HT1080 (cell line): ENCODE measurements around the gene CYREN. TPM values are rescaled to one million over a fixed set of nuclear protein-coding genes. Genes with fewer than 3 reads are reported as not detected.
A peak's percentile ranks its signal among the peaks of the same experiment; 100 is the strongest.
"Not testable (repeated sequence)": the region's sequence is repeated elsewhere in the genome, so short reads cannot be mapped to it uniquely, and the experiment has no call there.

Source experiments
- DNase-seq: peaks from one replicate; pipeline ENCODE4 v3.0.0-alpha.2; 2015; ENCODE audit warnings: low read depth
- polyA plus RNA-seq, 2 experiments: library from polyadenylated mRNA; depleted of rRNA; stranded (reverse); fragments of >200 nt; gene quantifications; 2 replicates each; pipeline ENCODE4 v1.2.3, GENCODE V29; 2015
- total RNA-seq: library from RNA; depleted of rRNA; stranded (reverse); fragments of >200 nt; shearing (Covaris generic); gene quantifications from 2 replicates; pipeline ENCODE4 v1.2.3, GENCODE V29; 2014; rRNA removed

Gene CYREN, protein sequence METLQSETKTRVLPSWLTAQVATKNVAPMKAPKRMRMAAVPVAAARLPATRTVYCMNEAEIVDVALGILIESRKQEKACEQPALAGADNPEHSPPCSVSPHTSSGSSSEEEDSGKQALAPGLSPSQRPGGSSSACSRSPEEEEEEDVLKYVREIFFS
- 68.0 and 69.9 TPM in 2 replicates for total RNA-seq
- polyA plus RNA-seq (2015; cell fraction: cytosol; rRNA removed): 43.7 and 44.1 TPM in 2 replicates
- polyA plus RNA-seq (2015; cell fraction: nucleus; rRNA removed): 35.3 and 43.8 TPM in 2 replicates

DNA sequence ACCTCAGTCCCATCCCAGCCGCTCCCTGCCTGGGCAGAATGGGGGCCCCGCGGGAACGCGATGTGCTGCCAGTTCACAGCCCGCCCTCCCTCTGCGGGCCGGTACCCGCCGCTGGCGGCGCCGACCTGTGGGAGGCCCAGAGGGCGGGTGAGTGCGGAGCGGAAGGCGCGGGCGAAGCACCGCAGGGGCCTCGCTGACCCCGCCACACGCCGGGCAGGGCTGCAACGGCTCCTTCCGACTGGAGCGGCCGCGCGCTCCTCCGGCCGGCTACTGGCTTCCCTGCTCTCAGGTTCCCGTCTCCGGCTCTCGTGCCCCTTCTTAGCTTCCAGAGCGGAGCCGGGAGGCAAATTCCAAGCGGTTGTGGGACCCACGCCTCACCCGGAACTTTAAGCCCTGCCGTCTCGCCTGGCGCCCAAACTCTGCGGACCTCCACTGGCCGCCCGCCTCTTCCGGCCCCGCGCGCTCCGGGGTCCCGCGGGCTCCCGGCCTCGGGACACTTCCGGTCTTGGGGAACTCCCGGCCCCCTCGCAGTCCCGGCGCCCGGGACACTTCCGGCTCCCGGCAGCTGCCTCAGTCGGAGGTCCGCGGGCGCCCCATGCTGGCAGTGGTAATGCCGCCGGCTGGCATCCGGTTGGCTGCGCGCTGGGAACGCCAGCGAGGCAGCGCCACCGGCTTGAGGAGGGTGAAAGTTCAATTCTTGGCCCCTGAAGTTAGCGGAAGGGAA is at the start of gene CYREN:
TSS of gene CYREN (minus strand) at position 434 of the 724 bp plus-strand sequence. CDS start 1,785 bp downstream, outside the sequence.
- peak; percentile 94 for DNase-seq

DNA sequence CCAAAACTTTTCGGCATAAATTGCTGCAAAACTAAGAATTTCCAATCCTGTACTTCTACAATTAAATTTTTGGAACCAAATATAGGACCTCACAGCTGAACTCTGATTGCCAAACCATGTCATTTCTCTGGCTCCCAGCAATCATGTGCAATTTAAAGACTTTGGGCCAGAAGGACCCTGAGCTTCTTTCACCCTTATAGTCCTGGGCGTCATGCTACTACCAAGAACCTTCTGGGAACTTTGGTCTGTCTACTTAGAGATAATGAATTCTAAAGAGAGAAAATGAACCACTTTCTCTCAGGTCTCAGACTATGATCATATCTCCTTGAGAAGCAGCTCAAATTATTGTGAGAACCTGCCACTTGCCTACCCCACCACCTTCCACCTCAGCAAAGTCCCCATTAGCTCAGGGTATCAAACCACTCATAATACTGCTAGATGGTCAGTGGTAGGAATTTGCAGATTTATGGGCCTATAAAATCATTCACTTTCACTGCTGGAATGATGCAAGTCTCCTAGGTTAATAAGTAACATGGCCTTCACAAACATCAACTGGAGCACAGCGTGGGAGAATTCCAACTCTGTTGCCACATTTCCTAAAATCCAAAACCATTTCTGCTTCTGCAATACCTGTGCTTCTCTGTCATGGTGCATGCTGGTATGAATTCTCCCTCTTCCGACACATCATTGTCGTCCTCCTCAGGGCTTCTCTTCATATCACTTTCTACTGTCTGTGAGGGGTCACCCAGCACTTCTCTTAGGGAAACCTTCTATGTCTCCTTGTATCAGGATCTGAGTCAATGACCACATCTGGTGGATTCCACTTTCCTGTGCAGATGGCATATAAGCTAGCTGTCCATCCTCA is 47.4 kb upstream of the CYREN start:
- no peak for DNase-seq

DNA sequence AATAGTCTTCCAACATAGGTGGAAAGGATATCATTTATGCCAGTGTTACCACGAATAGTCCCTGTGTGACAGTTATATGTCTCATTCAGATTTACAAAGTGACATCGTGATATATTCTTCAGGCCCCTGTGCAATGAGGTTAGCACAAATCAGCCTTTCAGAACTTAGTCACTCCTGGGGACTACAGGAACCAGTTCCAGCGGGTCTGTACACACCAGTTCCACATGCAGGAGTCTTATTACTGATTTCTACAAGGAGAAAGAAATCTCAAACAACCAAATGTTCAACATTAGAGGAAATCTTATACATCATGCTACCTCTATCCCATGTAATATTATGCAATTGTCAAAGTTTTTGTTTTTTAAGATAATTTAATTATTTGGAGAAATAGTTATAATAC is 45.2 kb upstream of the CYREN start:
- no peak for DNase-seq

GRCh38 chr7:135215180-135215579 is 44.7 kb upstream of the CYREN start:
- no peak for DNase-seq

GRCh38 chr7:135213831-135214230 is 43.3 kb upstream of the CYREN start:
- no peak for DNase-seq

DNA sequence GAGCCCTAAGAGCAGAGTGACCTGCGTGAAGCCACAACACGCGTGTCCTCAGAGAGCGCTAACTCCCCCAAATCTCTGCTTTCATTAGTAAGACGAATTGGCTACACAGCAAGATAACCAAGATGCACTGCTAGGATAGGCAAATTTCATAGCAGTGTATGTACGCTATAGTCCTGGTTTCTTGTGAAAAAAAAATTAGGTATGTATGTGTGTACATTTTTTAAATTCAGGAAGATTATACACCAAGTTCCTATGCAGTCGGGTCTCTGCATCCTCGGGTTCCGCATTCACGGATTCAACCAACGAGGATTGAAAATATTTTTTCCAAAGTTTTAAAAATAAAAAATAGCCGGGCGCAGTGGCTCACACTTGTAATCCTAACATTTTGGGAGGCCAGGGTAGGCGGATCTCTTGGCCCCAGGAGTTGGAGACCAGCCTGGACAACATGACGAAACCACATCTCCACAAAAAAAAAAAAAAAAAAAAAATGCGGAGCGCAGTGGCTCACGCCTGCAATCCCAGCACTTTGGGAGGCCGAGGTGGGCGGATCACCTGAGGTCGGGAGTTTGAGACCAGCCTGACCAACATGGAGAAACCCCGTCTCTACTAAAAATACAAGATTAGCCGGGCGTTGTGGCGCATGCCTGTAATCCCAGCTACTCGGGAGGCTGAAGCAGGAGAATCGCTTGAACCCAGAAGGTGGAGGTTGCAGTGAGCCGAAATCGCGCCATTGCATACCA is 41.6 kb upstream of the CYREN start:
- not testable (repeated sequence) for DNase-seq

- peak; percentile 78 for DNase-seq
Measured at GRCh38 chr7:135211179-135211945, 40.9 kb upstream of the CYREN start, which contains the start of gene WDR91. TSS of gene WDR91 (minus strand) at chr7:135211526. CDS start at chr7:135211502, 24 bp downstream.

GRCh38 chr7:135210888-135211178 is 40.3 kb upstream of the CYREN start:
- no peak for DNase-seq

- no peak for DNase-seq
Measured at GRCh38 chr7:135209225-135209834, 38.8 kb upstream of the CYREN start.

GRCh38 chr7:135208102-135208793 is 37.7 kb upstream of the CYREN start:
- no peak for DNase-seq

DNA sequence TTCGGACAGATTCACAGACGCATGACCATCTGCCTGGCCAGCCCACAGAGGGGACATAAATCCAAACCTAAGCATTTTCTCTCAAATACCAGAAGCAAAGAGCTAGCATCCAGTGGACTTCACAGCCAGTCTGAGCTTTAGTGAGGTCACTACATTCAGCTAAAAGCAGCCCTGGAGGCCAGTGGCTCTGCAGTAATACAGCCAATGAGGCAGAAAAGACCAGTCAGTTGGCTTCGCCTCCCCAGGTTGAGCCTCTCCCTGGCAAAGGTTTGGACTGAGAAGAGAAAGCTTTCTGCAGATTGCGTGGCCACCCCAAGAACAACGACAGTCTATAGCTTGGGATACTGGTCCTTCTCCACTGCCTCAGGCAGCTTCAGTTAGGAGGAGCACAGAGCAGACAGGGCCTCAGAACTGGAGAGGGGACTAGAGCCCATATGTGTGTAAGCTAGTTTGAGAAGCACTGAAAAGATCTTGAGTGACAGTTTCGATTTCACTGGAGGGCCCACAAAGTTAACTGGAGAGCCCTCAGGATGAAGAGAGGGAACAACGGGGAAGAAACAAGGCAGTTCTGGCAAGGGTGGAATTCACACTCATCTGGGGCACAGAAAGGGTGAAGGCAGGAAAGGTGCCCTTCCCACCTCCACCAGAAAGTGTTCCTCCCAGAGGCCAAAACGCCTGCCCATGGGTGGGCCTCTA is 37.0 kb upstream of the CYREN start:
- DNase-seq: no peak

GRCh38 chr7:135206941-135207391 is 36.5 kb upstream of the CYREN start:
- no peak for DNase-seq

DNA sequence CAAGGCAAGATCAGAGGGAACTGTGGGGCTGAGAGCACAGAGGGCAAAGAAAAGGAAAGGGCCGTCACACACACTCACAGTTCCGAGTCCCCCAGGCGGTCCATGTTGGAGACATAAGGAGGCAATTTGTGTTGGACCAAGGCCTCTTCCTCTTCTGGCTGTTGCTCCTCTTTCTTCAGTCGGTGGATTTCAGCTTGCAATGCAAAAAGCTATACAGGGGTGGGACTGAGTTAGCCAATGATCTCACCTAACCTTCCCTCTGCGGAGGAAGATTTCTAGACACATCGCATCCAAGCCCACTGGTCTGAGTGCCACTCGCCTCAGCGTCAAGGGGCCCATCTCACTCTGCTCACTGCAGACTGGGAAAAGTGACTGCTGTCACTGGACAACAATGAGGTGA is 35.3 kb upstream of the CYREN start:
- no peak for DNase-seq

DNA sequence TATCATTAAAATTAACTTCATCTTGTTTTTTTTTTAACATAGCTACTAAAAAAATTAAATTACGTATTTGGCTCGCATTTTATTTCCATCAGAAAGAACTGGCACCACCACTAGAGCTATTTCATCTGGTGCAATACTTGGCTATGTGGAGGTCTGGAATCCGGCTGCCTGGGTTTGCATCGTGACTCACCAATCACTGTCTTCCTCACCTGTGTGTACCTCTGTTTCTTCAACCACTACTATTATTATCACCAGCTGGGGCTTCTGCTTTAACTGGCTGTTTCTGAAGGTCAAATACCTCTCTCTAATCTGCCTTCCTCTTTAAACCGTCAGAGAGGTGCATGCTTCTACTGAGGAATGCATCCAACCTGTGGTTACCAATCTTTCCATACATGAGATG is 34.4 kb upstream of the CYREN start:
- DNase-seq: no peak

DNA sequence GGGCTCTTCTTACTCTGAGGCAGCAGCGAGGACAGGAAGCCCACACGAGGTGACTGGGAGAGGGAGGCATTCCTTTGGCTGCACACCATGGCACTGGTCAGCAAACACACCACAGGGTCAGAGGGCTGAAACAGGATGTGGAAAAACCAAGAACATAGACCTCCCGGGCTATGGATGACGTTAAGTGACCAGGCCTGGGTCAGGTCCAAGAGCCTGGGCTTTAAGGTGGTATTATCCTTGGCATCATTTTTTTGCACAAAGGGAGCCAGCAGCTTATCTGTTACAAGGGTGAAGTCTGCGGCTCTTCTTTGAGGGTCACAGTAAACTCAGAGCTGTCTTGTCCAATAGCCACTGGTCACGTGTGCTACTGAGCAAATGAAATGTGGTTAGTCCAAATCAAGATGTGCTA is 33.8 kb upstream of the CYREN start:
- peak; percentile 54 for DNase-seq

DNA sequence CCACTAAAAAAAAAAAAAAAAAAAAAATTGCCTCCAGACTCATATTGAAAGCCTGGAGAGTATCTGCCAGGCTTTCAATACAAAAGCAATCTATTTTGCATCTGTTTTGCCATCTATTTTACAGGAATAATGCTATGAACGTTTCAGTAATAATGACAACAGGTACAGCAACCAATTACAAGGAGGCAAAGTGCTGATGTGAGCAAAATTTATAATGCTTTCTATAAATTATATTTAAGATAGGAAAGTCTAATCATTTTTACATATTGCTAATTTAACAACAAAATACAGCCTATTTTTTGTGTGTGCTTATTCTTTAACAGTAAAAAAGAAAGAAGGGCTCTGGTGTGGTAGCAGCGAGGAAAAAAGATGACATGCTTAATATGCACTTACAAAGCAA is 30.8 kb upstream of the CYREN start:
- no peak for DNase-seq

DNA sequence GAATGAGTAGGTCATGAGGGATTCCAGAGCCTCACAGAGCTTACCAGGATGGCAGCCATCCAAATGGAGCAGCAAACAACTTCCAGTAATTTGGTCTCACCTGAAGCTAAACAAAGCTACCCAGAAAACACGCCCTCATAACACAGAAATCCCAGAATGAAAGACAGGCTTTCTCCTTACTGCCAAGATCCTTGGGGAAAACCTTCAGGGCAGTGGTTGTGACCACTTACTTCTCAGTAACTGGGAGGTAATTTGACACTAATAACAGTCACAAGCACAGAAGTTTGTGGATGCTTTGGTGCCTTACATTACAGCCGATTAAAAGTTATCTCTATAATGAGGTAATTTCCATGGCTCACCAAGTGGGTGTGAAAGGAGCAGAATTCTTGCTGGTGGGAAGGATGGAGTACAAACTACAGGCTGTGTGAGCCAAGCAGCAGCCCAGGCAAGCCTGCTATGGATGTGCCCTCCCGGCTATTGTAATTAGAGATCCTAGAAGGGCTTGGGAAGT is 30.4 kb upstream of the CYREN start:
- DNase-seq: no peak

DNA sequence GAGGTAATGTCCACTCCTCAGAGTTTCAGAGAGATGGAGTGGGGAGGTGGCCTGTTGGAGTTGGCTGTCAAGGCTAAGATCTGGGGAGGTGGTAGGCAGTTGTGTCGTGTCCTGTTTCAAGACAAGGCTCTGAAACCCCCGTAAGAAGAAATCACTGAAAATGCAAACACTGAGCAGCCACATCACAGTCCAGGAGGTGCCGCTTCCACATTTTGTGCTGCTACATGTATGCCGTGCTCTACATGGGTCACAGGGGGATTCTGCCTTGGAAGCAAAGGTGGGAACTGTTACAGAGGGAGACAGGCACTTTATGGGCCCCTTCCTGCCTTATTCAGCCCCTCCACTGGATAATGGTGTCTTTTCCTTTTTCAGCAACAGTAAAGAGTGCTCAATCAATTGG is 28.9 kb upstream of the CYREN start:
- DNase-seq: no peak
